NOMO-1 treated with DMSO at 0.1 percent for 48 hours (cell line): Measurements from ENCODE around the gene PLPP4.

Source experiments
- DNase-seq: peaks from one replicate; lab custom pipeline; 2025; ENCODE audit not compliant: unreplicated experiment; lab: John Stamatoyannopoulos, UW

The PLPP4 gene

DNA sequence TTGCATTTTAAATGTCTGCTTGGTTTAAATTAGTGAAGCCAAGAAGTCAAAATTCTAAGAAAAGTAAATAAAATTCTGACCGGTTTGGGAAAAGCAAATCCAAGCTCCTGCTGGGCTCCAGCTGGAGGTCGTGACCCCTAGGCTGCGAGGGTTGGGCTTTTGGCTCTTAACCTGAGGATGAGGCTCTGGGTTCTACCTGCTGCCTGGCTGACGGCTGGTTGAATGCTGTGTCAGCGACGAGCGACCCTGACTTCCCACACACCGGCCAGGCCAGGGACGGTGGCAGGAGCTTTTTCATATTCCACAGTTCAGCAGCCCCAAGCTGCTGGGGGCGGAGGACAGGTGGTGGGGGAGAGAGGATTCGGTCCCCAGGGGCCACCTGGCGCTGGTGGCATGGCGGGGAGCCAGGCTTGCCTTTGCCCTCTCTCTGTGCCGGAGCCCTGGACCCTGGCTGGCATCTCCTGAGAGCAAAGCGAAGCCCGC, 843 bp upstream of the PLPP4 start:
- no peak for DNase-seq

DNA sequence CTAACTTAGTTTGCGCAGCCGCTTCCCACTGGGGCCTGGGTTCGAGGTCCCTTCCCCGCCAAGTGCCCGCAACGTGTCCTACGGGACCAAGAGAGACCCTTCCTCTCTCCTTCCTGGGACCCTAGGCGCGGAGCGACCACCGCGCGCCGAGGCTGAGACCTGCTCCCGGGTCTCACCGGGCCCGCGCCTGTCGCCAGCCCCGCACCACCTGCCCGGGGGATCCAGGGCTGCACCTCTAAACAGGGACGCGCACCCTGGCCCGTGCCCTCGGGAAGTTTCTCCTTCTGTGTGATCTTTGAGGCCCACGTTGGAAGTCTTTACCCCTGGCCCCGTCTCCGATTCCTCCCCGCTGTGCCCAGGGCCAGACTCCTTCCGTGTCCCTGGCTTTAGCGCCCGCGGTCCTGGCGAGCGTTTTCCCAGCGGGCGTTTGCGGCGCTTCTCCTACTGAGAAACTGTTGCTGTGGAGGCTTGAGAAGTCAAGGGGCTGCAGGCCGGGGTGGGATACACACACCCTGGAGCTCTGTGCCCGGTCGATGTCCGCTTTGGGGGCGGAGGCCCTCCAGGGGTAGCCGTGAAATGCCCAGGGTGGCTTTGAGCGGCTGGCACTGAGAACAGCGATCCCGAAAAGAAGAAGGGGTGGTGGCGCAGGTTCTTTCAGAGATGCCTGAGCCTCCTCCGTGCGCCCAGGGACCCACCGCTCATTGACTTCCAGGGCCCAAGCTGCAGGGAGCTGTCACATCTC, 575 bp downstream of the PLPP4 start:
- DNase-seq = no peak

DNA sequence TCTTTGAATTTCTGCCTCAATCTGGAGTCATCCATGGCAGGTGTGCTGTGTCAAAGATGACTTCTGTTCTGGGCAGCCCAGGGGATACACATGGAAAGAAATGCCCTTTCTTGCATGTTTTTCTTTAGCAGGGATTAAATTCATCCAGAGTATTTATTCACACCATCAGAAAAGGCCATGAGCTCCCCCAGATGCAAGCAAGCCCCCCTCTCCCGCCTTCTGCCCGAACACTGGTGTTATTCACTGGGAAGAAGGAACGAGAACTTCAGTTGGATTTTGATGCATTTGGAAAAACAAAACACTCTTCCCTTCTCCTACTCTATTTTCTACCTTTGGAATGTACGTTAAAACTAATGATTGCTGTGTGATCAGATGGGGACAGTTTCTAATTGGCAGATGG, 1.4 kb downstream of the PLPP4 start:
- no peak for DNase-seq

DNA sequence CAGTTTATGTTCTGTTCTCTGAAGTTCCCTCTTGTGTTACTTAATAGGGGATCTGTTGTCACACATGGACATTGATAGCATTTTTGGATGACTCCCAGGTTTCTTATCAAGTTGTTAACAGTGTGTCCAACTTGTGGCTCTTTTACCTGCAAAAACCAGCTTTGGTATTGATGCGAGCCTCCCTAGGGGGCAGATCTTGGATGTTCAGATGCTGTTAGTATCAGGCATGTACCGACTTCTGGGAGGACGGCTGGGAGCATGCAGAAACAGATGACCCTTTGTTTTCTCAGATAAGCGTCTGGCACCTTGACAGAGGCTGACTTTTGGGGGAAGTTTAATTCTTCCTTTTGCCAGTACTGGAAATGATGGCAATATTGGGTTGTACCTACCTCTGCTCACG, 2.2 kb downstream of the PLPP4 start:
- no peak for DNase-seq

DNA sequence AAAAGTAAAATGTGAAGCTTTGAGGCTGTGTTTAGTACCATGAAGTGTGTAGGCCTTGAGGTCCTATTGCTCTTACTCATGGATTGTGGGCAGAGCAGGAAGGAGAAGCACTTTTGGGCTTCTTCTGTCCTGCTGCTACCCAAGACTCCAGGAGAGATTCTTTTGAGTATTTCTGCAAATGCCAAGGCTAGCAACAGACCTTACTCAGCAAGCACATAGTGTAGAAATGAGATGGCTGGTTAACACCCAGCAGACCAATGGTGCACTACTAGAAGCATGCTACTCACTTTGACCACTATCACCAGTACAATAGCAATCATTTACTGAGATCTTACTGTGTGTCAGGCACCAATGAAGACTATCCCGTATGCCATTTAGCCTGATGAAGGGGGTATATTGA, 3.2 kb downstream of the PLPP4 start:
- no peak for DNase-seq

DNA sequence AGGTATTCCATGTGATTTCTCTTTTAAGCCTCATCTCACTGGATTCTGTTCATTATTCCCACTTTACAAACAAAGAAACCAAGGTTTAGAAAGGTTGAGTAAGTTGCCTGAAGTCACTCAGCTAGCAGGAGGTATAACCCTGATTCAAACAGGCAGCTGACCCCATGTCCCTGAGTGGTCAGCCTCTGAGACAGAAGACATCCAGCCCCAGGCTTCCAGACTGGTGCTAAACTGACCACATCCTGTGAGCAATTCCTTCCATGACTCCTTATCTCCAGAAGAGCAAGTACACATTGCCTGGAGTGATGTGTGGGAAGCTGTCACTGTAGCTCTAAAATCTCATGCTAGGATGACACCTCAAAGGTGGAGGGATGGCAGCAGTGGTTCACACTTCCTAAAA, 3.7 kb downstream of the PLPP4 start:
- no peak for DNase-seq

DNA sequence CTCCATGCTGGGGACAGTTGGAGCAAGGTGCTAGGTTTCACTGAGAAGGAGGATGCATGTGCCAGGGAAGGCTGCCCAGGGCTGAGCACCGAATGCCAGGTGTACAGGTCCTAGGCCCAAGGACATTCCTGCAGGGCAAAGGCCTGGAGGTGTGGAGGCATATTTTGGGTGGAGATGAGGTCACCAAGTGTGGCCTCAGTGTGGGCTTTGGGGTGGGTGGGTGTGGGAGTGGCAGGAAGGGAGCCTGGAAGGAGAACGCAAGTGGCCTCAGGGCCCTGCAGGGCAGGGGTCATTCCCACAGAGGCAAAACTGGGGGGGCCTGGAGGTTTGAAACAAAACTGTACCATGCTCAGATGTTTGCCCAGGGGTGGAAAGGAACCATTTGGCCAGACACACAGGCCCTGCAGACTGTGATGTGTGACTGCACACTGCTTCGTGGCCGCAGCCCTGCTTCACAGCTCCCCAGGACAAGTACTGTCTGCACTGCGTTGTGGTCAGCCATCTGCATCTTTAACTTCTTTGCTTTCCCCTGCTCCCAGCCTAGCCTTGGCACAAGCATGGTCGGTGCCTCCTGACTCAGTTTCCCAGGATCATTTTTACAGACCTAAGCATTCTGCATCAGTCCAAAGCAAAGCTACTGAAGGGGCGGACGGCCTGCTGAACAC, 5.1 kb downstream of the PLPP4 start:
- no peak for DNase-seq

DNA sequence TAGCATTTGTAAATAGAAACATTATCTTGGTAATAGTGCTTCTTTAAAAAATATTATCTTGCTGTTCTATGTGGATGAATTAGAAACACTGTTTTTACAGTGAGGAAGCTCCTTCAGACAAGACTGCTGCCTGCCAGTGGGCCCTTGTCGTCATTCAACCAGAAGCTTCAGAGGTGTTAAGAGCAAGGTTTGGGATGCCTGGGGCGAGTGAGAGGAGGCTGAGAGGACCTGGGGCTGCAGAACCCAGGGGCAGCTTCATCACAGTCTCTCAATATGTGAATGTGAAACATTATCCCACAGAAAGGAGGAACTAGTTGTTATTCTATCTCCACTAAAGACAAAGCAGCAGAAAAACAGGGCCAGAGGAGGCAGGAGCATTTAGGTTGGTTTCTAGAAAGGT, 8.1 kb downstream of the PLPP4 start:
- DNase-seq = no peak

DNA sequence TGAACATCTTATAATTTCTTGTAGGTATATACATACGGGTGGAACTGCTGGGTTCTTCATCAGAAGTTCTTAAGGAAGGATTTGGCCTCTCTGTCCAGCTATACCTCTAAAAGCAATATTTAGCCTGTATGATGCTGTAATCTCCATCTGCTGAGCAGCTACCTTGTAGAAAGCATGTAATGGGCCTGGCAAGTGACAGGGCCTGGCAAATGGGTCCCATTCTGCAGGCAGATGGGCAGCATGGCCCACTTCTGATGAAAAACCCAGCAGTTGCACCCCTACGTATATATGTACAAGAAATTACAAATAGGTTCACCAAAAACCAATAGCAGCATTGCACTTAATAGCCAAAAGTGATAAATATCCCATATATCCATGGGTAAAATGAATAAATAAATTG, 9.0 kb downstream of the PLPP4 start:
- DNase-seq = no peak

DNA sequence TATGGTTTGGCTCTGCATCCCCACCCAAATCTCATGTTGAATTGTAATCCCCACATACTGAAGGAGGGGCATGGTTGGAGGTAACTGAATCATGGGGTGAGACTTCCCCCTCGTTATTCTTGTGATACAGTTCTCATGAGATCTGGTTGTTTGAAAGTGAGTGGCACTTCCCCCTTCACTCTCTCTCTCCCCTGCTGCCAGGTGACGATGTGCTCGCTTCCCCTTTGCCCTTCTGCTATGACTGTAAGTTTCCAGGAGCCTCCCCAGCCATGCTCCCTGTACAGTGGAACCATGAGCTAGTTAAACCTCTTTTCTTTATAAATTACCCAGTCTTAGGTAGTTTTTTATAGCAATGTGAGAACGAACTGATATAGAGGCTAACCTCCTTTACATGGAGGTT, 16.6 kb downstream of the PLPP4 start:
- peak; percentile 20 for DNase-seq

DNA sequence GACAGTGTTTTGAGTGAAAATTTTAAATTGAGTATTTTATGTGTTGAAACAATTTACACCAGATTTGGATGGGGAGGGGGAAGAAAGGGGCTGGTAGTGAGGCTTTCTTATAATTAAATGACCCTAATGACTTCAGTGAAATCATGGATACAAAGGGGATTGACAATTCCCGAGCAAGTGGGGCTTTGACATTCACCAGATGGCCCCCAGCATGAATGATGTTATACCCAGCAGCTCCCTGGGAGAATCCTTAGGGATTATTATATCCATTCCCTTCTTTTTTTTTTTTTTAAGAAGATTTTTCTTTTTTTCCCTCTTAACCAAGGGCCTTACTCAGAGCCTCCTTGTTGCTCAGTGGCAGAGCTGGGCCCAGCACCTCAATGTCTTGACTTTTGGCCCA, 17.9 kb downstream of the PLPP4 start:
- no peak for DNase-seq

DNA sequence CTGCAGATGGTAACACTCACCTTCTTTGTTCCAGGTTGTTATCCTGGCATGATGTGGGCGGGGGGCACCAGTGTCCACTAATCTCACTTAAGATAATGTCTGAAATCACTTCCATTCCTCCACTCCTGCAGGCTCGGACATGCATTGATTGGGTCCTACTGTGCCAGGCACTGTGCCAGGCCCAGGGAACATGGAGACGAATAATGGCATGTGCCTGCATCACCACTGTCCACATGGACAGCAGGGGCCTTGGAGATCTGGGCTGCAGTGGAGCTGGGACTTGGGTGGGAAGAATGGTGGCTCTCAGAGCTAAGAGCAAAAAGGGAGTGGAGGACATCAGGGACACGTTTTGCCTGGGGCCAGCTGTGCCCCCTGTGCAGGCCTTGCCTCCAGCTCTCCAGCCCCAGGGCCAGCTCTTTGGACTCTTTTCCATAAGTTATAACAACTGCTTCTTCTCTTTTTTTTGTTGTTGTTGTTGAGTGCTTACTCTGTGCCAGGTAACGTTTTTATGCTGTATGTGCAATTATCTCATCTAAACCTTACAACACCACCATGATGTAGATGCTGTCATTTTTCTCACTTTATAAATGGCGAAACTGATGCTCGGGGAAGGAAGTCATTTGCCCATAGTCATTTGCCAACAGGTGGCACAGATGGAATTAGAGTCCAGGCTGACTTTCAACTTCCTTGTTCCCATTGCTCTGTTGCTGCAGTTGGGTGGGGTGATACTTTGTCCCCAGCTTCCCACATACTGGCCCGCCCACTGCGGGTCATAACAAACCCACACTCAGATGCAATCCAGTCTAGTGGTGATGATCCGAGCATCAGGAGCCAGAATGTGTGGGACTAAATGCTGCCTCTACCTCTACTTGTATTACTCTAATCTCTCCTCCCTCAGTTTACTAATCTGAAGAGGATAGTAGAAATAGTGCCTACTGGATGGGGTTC, 19.1 kb downstream of the PLPP4 start:
- DNase-seq = peak; percentile 14

DNA sequence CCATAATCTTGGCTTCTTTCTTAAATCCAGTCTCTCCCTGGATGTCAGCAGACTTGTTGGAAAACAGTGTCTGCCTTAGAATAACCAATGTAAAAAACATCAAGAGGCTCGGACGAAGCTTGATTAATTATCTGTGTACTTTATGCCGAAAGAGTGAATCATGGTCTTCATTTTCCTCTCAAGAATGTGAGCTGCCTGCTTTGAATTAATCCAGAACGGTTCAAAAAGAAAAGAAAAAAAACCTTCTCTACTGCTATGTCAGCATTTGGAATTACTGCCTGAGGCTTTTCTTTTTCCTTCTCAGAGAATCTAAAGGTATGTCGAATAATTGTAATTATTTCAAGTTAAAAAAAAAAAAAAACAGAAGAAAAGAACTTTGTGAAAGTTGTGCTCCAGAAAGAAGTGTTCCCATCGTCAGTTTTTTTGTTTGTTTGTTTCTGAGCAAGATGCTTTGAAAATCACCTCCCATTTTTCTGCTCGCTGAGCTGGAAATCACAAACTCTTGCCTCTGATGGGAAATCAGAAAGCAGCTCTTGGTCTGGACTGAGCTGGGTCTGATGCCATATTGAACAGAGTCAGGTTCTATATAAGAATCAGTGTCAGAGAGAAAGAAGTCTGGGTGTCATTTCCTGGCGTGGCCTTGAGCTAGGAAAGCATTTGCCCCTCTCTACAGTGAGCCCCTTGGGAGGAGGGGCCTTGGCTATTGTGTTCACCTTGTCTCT, 20.2 kb downstream of the PLPP4 start:
- no peak for DNase-seq

DNA sequence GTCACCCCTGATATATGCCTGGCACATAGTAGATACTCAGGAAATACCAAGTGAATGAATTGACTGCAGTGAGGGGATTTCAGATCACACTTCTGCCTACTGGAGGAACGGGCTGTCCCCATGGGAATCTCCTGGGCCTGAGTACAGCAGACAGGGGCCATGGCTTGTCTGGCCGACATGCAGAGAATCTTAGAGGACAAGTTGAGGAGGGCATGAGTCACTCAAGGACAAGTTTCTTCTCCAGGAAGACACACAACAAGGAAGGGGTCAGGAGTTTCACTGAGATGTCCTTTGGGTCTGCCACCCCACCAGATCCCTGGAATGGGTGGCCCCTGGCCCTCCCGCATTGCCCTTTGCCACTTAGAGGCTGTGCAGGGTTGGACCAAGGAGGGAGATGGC, 20.7 kb downstream of the PLPP4 start:
- no peak for DNase-seq

DNA sequence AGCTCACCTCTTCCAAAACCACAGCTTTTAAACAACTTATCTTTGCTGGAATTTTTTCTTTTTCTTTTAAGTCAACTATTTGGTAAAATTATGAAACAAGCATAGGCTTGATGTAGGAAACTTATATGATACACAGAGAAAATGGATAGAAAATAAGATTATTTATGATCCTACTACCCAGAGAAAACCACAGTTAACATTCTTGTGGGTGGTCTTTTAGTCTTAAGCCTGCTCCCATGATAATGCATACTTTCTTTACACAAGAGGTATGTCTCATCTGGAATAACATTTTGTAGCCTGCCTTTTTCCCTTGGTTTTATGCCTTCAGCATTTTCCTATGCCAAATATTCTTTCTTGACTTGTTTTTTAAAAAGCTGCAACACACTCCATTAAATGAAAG, 21.4 kb downstream of the PLPP4 start:
- DNase-seq = no peak

DNA sequence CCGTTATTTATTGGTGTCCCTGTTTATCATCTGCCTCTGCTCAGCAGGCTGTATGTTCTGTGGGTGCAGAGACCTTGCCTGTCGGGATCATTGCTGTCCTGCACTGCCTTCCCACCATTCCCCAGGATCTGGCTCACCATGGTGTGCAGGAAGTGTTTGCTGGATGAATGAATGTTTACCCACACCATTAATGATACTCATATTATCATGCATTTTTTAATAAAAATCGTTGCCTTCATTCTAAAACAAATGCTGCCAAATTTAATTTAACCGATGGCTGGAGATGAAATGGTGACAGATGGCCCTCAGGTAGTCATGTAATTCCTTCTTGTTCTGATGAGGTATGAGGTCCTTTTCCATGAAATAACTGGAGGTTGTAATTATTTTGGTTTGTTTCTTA, 22.5 kb downstream of the PLPP4 start:
- DNase-seq = no peak

DNA sequence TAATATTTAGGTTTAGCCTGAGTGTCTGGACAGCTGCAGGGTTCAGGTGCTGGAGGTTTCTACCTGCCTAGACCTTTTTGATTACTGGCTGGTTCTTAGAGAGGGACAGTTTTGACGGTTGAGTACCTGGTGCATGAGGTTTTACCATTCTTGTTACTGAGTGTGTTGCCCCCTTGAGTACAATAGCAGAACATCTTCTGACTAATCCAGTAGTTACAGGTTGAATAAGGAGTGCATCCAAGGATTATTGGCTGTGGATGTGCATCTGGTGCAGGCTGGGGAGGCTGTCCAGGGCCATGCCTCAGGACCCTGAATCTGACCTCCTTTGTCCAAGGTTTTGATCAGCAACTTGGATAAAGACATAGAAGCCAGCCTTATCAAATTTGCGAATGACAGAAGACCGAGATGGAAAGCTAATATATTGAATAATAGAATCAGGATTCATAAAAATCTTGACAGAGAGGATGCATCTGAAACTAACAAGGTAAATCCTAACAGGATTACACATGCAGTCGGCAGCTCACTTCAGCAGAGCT, 23.1 kb downstream of the PLPP4 start:
- no peak for DNase-seq

DNA sequence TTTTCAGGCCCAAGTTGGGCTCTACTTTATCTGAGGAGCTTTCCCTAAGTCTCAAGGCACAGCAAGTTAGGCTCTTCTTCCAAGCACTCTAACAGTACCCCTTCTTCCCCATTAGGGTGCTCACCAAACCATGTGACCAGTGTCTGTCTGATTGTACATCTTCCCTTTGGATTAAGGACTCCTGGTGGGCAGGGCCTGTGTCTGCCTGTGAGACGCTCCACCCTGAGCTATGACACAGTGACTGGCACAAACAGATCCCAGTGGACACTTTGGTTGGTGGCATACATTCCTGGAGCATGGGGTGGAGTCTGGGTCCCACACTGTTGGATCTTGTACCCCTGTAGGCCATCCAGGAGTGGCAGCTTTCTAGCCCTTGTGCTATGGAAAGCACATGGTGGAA, 23.8 kb downstream of the PLPP4 start:
- no peak for DNase-seq

DNA sequence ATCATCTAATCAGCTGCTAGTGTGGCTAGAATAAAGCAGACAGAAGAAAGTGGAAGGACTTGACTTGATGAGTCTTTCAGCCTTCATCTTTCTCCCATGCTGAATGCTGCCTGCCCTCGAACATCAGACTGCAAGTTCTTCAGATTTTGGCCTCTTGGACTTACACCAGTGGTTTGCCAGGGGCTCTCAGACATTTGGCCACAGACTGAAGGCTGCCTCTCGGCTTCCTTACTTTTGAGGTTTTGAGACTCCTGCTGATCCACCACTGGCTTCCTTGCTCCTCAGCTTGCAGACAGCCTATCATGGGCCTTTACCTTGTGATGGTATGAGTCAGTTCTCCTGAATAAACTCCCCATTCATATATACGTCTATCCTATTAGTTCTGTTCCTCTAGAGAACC, 26.0 kb downstream of the PLPP4 start:
- DNase-seq = no peak

DNA sequence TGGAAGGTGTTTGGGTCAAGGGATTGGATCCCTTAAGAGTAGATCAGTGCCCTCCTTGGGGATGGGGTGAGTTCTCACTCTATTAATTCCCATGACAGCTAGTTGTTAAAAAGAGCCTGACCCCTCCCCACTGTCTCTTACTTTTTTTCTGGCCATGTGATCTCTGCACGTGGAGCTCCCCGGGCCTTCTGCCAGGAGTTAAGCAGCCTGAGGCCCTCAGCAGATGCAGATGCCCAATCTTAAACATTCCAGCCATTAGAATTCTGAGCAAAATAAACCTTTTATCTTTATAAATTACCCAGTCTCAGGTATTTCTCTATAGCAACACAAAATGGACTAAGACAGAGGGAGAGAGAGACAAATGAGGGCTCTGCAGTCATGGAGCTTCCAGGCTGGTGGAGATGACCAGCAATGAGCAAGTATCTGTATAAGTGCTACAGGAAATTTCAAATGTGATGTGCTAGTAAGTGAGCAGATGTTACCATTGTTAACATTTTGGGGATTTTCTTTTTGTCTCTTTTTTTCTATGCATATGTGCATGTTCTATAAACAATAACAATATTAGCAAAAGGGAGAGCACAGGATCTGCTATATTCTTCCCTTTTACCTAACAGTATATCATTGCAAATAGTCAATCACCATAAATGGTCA, 26.7 kb downstream of the PLPP4 start:
- no peak for DNase-seq
